HG03025 (cell line): ENCODE data around the gene MC4R.
"Not testable (repeated sequence)": the region's sequence is repeated elsewhere in the genome, so short reads cannot be mapped to it uniquely, and the experiment has no call there.

Experiments
- ATAC-seq: cut with Tn5 transposase; IDR thresholded peaks from one replicate; pipeline ENCODE4 v1.9.1; 2021; ENCODE audit warnings: mild to moderate bottlenecking, moderate library complexity; ENCODE audit not compliant: unreplicated experiment, low FRiP score

MC4R gene

DNA sequence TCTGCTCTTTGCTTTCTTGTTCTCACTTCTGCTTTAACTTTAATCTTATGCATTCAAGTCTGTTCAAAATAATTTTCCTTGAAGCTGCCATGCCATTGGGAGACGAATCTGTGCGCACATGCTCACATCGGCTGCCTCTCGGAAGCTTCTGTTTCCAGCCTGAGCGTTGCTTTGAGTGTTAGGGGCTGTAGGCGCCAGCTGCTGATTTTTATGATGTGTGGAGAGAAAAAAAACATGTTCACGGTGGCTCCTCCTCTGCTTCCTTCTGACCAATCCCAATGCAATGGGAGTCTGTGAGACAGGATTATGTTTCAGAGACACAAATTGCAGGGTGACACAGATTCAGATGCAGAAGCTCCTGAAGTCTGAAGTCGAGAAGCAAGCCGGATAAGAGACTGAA is at the start of gene MC4R:
TSS of gene MC4R (minus strand) at position 180 of the 400 bp plus-strand sequence. CDS start 426 bp downstream, outside the sequence.
- no peak for ATAC-seq

DNA sequence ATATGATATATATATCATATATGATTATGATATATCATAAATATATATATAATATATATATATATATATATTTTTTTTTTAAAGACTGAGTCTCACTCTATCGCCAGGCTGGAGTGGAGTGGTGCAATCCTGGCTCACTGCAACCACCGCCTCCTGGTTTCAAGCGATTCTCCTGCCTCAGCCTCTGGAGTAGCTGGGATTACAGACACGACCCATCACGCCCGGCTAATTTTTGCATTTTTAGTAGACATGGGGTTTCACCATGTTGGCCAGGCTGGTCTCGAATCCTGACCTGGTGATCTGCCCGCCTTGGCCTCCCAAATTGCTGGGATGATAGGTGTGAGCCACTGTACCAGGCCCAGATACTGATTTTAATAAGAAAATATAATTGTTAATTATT is 49.7 kb upstream of the MC4R start:
- not testable (repeated sequence) for ATAC-seq

DNA sequence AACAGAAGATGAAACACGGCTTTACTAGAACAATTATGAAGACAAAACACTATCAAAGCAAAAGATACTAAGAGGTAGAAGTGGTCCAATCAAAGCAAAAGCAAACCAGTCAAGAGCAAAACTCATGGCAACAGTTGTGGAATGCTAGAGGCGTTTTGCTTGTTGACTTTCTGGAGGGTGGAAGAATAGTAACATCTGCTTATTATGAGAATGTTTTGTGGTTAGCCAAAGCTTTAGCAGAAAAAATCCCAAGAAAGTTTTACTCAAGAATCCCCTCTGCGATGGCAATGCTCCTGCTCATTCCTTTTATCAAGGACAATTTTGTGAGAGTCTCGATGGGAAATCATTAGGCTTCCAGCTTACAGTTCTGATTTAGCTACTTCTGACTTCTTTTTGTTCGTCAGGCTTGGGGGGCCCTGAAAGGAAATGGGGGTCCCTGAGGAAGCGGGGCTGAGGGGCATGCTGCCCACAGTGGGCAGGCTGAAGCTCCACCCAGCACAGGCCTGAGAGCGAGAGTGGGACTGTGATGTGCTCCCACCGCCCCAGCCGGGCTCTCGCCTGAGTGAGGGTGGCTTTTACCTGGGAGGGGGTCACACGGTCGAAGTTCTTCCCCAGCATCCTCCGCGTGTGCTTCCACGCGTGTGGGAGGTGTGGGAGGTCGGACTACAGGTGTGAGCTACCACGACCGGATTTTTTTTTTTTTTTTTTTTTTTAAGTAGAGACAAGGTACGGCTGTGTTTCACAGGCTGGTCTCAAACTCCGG is 49.0 kb upstream of the MC4R start:
- ATAC-seq, result no peak

DNA sequence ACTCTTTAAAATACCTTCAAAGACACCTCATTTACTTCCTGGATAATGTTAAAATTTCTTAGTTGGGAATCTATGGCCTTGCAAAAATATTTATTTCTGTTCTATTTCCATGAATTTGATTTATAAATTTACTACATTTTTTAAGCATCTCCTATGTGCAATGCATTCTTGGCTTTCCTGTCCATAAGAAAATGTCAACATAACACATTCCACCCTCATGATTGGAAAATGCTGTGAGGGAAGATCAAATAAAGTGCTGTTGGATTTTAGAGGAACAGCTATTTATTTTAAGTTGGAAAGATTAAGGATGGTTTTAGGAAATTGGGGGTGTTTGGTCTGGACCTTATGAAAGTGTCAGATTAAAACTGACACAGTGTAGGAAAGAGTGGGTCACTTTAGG is 45.4 kb upstream of the MC4R start:
- no peak for ATAC-seq

DNA sequence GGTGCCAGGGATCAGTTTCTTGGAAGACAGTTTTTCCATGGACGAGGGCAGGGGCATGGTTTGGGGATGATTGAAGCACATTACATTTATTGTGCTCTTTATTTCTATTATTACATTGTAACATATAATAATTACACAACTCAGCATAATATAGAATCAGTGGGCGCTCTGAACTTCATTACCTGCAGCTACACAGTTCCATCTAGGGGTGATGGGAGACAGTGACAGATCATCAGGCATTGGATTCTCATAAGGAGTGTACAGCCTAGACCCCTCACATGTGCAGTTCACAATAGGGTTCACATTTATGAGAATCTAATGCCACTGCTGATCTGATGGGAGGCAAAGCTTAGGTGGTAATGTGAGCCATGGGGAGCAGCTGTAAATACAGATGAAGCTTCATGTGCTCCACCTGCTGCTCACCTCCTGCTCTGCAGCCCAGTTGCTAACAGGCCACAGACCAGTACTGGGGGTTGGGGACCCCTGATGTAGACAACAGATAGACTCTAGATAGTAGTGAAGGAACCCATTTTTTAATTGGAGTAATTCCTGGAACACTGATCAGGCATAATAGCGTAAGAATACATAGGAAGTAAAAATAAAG is 41.5 kb upstream of the MC4R start:
- no peak for ATAC-seq

DNA sequence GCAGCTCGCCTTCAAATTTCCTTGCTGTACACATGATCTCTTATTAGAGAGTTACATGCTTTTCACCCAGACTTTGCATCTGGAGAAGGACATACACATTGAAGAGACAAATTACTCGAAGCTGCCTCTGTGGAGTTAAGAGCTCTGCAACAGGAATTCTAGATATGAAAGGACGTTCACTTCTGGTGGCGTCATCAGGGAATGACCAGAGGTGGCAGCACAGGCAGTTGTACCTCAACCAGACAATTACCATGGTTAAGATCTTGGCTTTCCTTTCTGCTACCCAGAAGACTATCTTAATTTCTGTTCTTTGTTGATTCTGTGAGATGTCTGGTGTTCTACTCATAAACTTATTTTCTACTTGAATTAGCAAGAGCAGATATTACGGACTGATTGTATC is 39.1 kb upstream of the MC4R start:
- no peak for ATAC-seq

DNA sequence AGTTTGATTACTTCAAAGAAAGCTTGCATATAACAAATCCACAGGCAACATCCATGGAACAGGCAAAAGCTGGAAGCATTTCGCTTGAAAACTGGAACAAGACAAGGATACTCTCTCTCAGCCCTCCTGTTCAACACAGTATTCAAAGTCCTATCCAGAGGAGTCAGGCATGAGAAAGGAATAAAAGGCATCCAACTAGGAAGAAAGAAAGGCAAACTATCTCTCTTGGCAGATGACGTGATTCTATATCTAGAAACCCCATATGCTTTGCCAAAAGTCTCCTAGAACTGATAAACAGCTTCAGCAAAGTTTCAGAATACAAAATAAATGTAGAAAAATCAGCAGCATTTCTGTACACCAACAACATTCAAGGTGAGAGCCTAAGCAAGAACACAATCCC is 34.1 kb upstream of the MC4R start:
- no peak for ATAC-seq

DNA sequence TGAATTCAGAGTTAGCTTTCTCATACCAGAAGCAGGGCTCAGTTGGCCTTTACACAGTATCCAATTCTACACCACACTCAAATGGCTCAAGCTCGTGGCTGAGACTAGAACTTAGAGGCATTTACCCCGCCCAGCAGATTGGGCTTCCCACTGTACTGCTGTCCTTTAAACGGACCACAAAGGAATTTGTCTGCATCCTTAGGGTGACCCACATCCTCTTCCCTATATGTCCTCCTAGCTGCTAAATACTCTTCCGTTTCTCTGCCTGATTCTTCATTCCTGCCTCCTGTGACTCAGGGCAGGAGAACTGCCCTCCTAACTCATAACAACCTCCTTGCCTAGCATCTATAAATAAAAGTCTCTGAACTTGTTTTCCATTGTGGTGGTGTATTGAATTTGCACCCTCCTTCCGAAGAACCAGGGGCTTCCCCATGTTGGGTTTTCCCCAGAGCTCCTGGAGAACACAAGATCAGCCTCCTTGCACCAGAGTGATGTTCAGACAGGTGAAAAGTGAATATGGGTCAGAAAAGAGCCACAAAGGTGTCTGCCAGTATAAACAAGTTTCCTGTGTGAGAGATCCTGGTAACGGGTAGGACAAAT is 32.0 kb upstream of the MC4R start:
- ATAC-seq, result no peak

DNA sequence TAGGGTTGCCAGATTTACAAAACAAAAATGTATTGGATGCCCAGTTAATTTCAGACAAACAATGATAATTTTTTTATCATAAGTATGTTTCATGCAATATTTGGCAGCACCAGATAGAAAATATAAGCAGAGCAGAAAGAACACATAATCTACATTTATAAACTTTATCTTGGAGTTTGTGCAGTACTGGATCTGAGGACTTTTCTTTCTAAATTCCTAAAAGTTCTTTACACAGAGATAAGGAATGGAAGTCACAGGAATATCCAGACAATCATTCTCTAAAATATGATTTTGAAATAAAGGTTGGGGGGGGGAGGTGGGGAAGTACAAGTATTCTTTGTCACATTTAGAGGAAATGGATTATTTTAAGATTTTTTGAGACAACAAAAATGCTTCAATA is 28.8 kb upstream of the MC4R start:
- ATAC-seq, result no peak

DNA sequence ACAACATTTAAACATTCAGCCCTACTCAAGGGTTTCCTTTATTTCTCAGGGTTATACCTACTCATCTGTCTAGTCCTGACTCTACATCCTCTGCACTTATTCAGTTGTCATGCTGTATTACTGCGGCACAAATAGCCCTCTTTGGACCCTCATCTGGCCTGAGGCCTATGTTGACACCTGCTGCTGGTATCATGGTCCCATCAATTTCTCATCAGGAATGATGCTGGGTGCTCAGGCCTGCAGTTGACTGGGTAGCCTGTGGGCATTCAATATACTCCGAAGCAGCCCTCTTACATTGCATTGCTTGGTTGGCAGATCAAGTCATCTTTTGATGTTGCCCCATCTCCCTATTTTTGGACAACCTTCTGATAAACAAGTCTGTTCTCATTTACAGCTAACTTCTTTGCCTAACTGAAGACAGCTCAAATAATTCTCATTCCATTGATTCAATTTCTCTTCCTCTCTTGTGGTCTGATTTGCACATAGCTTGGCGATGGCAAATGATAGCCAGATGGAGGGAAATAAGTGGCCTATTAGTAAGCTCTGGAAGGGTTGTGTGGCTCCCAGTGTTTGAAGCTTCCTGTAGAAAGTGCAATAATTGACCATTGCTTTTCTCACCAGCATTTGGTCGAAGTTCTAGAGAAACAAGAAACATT is 19.1 kb upstream of the MC4R start:
- no peak for ATAC-seq

DNA sequence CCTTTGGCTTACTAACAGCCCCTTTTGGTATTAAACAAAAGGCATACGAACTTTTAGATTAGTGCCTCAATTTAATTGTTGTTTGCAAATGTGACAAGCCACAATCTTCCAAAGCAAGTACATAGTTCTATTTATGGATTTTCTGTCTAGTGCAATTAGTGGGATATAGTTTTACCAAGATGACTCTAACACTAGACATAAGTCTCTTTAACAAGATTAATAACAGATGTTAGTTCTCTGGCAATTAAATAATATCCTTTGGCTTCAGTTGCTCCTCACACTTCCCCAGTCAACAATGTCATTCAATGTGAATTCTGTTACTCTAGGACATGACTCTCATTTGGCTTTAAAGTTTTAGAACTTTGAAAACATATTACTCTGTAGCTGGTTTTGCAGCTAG is 16.7 kb upstream of the MC4R start:
- no peak for ATAC-seq

DNA sequence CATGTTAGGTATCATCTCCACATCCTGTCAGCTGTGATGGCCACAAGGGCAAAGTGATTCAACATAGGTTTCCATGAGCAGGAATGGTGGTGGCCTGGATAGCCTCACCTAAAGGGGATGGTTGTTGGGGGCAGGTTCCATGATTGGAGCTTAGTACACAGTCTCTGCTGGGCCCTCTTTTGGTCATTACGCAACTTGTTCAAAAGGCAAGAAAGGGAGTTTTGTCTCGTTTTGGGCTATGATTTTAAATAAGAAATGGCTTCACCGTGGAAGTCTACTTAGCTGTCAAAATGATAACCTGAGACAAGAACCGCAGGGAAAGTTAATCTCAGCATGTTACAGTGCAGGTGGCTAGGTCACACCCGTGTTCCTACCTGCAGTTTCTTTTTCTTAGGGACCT is 13.1 kb upstream of the MC4R start:
- ATAC-seq, result no peak

DNA sequence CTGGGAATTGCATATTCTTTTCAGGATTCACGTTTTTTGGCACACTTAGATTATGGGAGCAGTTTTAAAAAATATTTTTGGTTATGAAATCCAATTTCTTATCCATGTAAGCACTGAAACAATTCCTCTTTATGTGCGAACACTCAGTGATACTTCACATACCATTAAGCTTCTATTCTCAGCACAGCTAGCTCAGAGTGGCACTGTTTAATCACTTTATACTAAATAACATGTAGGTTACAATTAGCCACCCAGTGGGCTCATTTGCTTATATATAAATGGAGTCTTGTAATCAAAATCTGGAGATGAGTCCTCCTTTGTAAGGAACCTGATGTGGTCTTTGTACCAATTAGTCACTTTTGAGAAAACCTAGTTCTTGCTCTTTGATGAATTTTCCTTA is 11.3 kb upstream of the MC4R start:
- ATAC-seq, result no peak

DNA sequence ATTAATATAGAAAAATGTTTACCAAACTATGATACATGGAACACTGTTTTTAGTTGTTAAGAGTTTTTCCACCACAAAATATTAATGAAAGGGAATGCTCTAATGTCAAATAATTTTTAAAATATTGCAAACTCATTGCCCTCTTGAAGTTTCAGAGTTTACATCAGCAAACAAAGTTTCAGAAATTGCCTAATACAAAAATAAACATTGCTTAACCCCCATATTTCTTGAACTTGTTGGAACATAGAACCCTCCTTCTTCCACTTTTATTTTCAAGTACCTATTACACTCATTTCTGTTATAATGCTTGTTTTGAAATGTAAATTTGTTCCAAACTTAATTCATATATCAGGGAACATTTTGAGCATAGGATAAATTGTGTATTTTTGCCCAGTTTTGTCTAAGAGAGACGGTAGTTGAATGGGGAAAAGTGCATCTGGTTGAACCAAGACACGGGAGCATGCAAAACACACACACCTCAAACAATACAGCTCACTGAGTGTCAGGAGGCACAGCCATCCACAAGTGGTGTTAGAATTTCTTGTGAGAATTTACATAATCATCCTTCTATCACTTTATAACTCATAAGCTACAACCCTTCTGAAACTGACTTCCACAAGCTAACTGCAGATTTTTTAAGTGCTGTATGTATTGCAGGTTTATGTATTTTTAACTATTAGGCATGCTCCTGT is 5.3 kb upstream of the MC4R start:
- ATAC-seq, result no peak

DNA sequence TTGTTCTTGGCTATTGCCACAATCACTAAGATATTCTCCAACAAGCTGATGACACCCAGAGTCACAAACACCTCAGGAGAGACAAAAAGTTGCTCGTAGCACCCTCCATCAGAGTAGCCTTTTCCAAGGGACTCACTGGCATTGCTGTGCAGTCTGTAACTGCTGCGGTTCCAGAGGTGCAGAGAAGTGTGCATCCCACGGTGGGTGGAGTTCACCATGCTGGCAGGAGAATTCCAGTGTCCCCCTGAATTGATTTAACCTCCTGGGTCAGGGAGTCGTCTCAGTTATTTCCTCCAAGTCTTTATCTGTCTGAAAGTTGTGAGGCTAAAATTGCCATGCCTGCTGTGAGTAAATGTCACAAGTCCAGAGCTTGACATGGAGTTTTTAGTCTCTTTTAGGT is 443 bp downstream of the MC4R start:
- ATAC-seq, result no peak

DNA sequence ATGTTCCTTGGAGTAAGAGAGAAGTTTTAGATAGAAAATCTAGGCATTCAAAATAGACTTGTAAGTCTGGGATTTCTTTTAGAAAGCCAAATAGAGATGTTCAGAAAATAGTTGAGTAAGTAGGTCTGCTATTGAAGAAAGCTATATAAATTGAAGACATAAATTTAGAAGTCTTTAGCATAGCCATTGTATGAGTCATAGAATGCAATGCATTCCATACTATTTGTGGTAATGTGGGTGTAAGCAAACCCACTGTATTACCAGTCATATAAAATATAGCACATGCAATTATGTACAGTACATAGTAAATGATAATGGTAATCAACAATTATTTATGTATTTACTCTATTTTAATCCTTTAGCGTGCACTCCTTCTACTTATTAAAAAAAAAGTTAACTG is 14.1 kb downstream of the MC4R start:
- no peak for ATAC-seq

DNA sequence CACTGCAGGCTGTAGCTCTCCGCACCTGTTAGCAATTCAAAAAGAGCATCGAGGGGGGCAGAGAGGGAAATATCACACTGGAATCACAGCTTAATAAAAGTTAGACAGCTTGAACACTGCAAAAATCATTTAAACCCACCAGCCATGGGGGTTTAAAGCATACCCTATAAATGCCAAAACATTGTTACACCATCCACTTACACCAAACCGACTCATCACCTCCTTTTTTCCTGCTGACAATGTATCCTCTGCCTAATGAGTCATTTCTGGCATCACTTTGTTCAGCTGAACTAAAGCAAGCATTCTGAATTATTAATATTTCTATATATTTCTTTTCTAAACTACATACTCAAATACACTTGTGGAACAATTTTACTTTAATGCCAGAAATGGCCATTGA is 21.6 kb downstream of the MC4R start:
- ATAC-seq, result no peak

DNA sequence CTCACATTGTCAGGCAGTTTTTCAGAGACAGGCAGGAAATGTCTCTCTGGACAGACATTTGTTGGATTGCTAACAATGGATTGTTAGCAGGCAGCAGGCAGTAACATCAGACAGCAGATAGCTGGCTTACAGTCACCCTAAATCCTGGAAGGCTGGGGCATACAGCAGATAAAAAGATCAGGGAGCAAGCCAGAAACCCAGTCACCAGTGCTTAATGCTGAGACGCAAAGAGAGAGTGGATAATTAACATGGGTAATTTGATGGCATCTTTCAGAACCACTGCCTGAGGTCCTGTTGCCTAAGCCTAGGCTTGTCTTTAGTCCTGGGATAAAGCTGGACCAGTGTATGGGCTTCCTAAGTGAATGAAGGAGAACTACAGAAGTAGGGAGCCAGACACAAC is 22.4 kb downstream of the MC4R start:
- ATAC-seq, result no peak

DNA sequence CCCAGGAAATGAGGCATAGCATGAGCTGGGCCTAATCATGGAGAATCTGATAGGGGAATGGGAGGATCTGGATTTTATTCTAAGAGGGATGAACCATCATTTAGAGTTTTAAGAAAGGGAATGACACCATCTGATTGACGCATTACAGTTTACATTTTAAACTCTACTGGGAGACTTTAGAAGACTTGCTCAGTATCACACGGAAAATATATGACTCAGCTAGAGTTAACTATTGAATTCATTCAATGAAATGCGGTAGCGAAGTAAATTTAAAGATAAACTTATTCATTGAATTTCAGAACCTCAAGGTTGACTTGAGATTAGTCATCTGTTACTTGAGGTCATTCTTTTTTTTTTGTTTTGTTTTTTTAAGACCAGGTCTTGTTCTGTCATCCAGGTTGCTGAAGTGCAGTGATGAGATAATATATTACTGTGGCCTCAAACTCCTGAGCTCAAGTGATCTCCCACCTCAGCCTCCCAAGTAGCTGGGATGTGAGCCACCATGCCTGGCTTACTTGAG is 25.0 kb downstream of the MC4R start:
- ATAC-seq, result no peak

DNA sequence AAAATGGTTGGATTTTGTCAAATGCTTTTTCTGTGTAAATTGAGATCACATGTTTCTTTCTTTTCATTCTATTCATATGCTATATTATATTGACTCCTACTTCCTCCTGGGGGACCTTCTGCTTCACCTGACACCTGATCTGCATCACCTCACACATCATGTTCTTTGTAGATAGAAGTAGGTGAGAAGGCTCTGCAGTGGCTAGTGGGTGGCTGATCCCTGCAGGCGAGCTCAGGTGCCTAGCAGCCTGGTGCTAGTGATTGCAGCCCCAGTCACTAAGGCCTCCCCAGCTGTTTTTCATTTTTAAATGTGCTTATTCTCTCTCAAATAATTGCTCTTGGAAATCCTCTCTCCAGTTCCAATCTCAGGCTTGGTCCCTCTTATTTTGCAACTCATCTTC is 33.6 kb downstream of the MC4R start:
- ATAC-seq, result no peak

DNA sequence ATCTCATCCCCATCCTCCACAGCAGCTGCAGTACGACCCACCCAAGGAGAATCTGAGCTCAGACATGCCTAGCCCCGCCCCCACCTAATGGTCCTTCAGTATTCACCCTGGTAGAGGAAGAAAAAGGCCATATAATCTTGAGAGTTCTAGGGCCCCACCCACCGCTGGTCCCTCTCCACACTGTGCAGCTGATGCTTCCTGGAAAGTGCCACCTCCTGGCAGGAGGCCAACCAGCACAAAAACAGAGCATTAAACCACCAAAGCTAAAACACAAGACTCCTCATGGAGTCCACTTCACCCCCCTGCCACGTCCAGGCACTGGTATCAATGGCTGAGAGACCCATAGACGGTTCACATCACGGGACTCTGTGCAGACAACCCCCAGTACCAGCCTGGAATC is 40.7 kb downstream of the MC4R start:
- no peak for ATAC-seq
